ENCODE data around the gene TDRD1.

DNA sequence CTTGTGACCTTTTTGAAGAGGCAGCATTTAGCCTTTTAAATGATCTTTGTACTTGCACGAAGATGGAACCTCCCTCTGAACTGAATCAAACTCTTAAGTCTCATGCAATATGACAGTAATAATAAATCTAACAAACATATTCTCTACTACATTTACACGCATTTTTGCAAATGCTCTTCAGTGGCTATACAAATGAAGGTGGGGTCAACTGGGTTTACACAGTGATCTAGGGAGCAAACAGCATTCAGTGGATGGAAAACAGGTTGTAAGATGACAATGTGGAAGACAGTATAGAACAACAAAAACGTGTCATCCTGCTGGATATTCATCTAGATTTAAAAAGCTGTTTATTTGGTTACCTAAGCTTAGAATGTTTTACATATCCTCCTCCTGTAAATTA, 12.7 kb upstream of the TDRD1 start:
- no peak for TF ChIP-seq POLR2A (IDR thresholded peaks at IDR 0.05)
- TF ChIP-seq, protein P1, sequence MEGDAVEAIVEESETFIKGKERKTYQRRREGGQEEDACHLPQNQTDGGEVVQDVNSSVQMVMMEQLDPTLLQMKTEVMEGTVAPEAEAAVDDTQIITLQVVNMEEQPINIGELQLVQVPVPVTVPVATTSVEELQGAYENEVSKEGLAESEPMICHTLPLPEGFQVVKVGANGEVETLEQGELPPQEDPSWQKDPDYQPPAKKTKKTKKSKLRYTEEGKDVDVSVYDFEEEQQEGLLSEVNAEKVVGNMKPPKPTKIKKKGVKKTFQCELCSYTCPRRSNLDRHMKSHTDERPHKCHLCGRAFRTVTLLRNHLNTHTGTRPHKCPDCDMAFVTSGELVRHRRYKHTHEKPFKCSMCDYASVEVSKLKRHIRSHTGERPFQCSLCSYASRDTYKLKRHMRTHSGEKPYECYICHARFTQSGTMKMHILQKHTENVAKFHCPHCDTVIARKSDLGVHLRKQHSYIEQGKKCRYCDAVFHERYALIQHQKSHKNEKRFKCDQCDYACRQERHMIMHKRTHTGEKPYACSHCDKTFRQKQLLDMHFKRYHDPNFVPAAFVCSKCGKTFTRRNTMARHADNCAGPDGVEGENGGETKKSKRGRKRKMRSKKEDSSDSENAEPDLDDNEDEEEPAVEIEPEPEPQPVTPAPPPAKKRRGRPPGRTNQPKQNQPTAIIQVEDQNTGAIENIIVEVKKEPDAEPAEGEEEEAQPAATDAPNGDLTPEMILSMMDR (IDR thresholded peaks at IDR 0.05) = no peak
- TF ChIP-seq POLR2AphosphoS5 (IDR thresholded peaks at IDR 0.05) = no peak
- TF ChIP-seq EP300 (IDR thresholded peaks at IDR 0.05) = no peak
